Mesenchymal stem cell (in vitro differentiated cells and primary cell): ENCODE results near the gene FOXA2.

Experiments
- DNase-seq: peaks from one replicate; pipeline ENCODE4 v3.0.0-alpha.2; 2013
- H2AFZ ChIP-seq: one replicate; pipeline ENCODE4 v1.6.1; 2013; ENCODE audit warnings: low read depth, mild to moderate bottlenecking, control low read depth, inconsistent platforms, low read length, moderate library complexity
- H2AK5ac ChIP-seq: 2 replicates; pipeline ENCODE4 v1.6.1; 2013; ENCODE audit warnings: low read length, moderate library complexity, mild to moderate bottlenecking, inconsistent platforms; ENCODE audit not compliant: severe bottlenecking
- H2BK120ac ChIP-seq: one replicate; pipeline ENCODE4 v1.6.1; 2013; ENCODE audit warnings: low read depth, mild to moderate bottlenecking, inconsistent platforms, low read length, moderate library complexity
- H2BK12ac ChIP-seq, 2 experiments: one replicate each; pipeline ENCODE4 v1.6.1; 2013; ENCODE audit warnings: inconsistent platforms in 2 of 2, low read length in 2 of 2, mild to moderate bottlenecking in 2 of 2, moderate library complexity in 2 of 2, control low read depth in 1 of 2
- H2BK15ac ChIP-seq: one replicate; pipeline ENCODE4 v1.6.1; 2013; ENCODE audit warnings: mild to moderate bottlenecking, low read depth, inconsistent platforms; ENCODE audit not compliant: poor library complexity, severe bottlenecking
- H2BK5ac ChIP-seq: 2 replicates; pipeline ENCODE4 v1.6.1; 2013; ENCODE audit warnings: low read depth, mild to moderate bottlenecking, low read length, control low read depth, inconsistent platforms; ENCODE audit not compliant: poor library complexity, severe bottlenecking
- H3K14ac ChIP-seq, 2 experiments: one replicate each; pipeline ENCODE4 v1.6.1; 2013; ENCODE audit warnings: inconsistent platforms in 2 of 2, low read length in 2 of 2, control low read depth in 1 of 2, mild to moderate bottlenecking in 1 of 2, moderate library complexity in 1 of 2
- H3K18ac ChIP-seq, 2 experiments: one replicate each; pipeline ENCODE4 v1.6.1; 2013; ENCODE audit warnings: inconsistent platforms in 2 of 2, low read length in 2 of 2, control low read depth in 1 of 2, low read depth in 1 of 2, mild to moderate bottlenecking in 1 of 2
- H3K23ac ChIP-seq, 2 experiments: one replicate each; pipeline ENCODE4 v1.6.1; 2013; ENCODE audit warnings: inconsistent platforms in 2 of 2, low read length in 2 of 2, mild to moderate bottlenecking in 2 of 2, moderate library complexity in 2 of 2, control low read depth in 1 of 2
- H3K27ac ChIP-seq: 2 replicates; pipeline ENCODE4 v1.5.1; 2013; ENCODE audit warnings: mild to moderate bottlenecking, moderate library complexity, low read length, control low read depth, inconsistent platforms; ENCODE audit not compliant: poor library complexity, severe bottlenecking
- H3K27me3 ChIP-seq, 2 experiments: 2 replicates each; pipeline versions ENCODE4 v1.6.1 to v1.7.0; 2013; ENCODE audit warnings: low read length in 2 of 2, mild to moderate bottlenecking in 2 of 2, moderate library complexity in 2 of 2, control low read depth in 1 of 2, inconsistent platforms in 1 of 2; ENCODE audit not compliant: control insufficient read depth in 1 of 2, insufficient read depth in 1 of 2
- H3K36me3 ChIP-seq, 2 experiments: 2 replicates each; pipeline versions ENCODE4 v1.6.1 to v1.7.0; 2013; ENCODE audit warnings: low read length in 2 of 2, control low read depth in 1 of 2, inconsistent platforms in 1 of 2, low read depth in 1 of 2, mild to moderate bottlenecking in 1 of 2; ENCODE audit not compliant: insufficient read depth in 2 of 2, control insufficient read depth in 1 of 2
- H3K4ac ChIP-seq, 2 experiments: one replicate each; pipeline ENCODE4 v1.6.1; 2013; ENCODE audit warnings: inconsistent platforms in 2 of 2, low read length in 2 of 2, mild to moderate bottlenecking in 2 of 2, moderate library complexity in 2 of 2, control low read depth in 1 of 2, low read depth in 1 of 2
- H3K4me1 ChIP-seq: 2 replicates; pipeline ENCODE4 v1.6.1; 2013; ENCODE audit warnings: low read depth, low read length, control low read depth; ENCODE audit not compliant: control insufficient read depth, insufficient read depth
- H3K4me2 ChIP-seq: 2 replicates; pipeline ENCODE4 v1.6.1; 2013; ENCODE audit warnings: low read length, mild to moderate bottlenecking, inconsistent platforms; ENCODE audit not compliant: poor library complexity, severe bottlenecking
- H3K4me3 ChIP-seq, 2 experiments: 2 replicates each; pipeline versions ENCODE4 v1.5.1 to v1.7.0; 2013; ENCODE audit warnings: low read length in 2 of 2, mild to moderate bottlenecking in 2 of 2, control low read depth in 1 of 2, low read depth in 1 of 2; ENCODE audit not compliant: insufficient read depth in 1 of 2
- H3K79me1 ChIP-seq: replicated peaks from 2 replicates; pipeline ENCODE4 v1.6.1; 2013; ENCODE audit warnings: mild to moderate bottlenecking, control low read depth, low read length, inconsistent platforms; ENCODE audit not compliant: poor library complexity, severe bottlenecking
- H3K9ac ChIP-seq: 2 replicates; pipeline ENCODE4 v1.7.0; 2013; ENCODE audit warnings: mild to moderate bottlenecking, low read length, moderate library complexity
- H3K9me3 ChIP-seq: 2 replicates; pipeline ENCODE4 v1.7.0; 2013; ENCODE audit warnings: mild to moderate bottlenecking, low read length; ENCODE audit not compliant: control insufficient read depth
- H4K8ac ChIP-seq: one replicate; pipeline ENCODE4 v1.6.1; 2013; ENCODE audit warnings: inconsistent platforms, mild to moderate bottlenecking, low read length, moderate library complexity
- H4K91ac ChIP-seq: one replicate; pipeline ENCODE4 v1.6.1; 2013; ENCODE audit warnings: mild to moderate bottlenecking, low read length, inconsistent platforms
- WGBS: methylation state at CpG from one replicate; pipeline ENCODE4 v1.1.7; 2013; ENCODE audit warnings: mixed read lengths; 5-methylcytosine and 5-hydroxymethylcytosine counted together

The FOXA2 gene

DNA sequence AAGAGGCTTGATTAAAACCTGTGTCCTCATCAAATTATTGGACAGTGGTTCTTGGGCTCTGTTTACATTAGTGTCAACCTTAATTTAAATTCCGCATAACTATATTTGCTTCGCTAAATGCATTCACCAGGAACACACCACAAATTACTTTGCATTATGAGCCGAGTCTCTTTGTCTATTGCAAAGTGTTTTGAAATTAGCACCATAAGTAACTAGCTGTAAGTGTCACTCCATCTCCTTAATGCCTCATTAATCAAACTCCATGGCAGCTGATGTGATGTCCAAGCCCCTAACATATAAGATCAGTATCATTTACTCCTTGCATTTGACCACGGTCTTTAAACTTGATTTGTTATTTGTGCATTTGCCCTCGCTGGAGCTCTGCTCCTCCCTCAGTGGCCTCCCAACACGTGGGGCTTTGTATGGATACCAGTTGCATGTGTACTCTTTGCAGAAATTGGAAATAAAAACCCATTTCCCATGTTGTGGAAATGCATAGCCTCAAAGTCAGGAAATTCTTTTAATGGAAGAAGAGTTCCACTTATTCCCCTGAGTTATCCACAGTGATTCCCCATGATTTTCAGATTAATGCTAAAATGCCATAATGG, 24.6 kb downstream of the FOXA2 start:
- Histone ChIP-seq H3K27me3 (peaks cover 82 to 86% of the 10 kb centered on the region in 2 experiments), H4K8ac (no peak overlapping the region), H3K79me1 (no peaks in the 10 kb centered on the region), H2BK12ac (no peak overlapping the region), H3K14ac (no peak overlapping the region), H3K4me3 (no peak overlapping the region), H3K4me2 (no peak overlapping the region), H2BK120ac (no peak overlapping the region), H2BK15ac (no peak overlapping the region), H3K27ac (no peak overlapping the region), H3K9me3 (no peaks in the 10 kb centered on the region), H2AK5ac (no peak overlapping the region), H3K4ac (no peak overlapping the region), H2AFZ (no peak overlapping the region), H3K9ac (no peak overlapping the region), H4K91ac (no peak overlapping the region), H3K23ac (no peak overlapping the region), H3K4me1 (no peaks in the 10 kb centered on the region), H3K18ac (no peak overlapping the region), H3K36me3 (no peaks in the 10 kb centered on the region), H2BK5ac (no peak overlapping the region)
- 18% methylated on average over 6 of the region's 6 CpGs for WGBS
- DNase-seq: no peak

DNA sequence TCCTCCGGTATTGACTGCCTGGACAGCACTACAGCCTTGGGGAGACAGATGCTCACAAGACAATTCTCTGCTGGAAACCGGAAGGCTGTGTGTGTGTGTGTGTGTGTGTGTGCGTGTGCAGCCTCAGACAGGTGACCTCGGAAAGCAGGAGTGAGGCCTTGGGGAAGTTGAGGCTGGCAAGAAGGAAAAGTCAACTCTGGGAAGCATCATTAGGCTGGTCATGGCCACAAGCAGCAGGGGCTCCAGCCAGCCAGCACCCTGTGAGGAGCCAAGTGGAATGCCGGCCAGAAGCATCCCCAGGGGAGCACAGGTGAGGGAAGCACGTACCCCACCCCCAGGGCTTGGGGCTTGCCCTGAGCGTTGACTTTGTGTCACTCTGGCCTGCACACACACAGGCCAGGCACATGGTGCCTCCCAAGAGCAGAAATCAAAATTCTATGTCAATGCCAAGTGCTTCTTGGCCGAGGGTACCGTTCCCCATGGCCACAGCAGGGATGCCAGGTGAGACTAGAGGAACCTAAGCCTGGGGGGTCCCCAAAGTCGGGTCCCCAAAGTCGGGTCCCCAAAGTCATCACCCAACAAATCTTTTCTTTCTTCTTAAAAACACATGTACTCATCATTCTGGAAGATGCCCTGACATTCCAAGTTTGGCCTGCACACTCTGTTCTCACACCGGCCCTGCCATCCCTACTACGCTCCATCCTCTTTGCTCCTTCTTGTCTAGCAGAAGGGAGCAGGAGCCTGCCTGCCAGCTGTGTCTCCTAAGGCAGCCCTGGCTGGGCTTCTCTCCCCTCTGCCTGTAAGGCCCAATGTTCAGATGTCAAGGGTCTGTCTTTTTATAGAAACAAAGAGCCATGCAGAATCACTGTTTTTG, 26.7 kb downstream of the FOXA2 start:
- Histone ChIP-seq H3K4me2 (no peak overlapping the region), H4K91ac (no peak overlapping the region), H3K27ac (no peak overlapping the region), H3K36me3 (no peaks in the 10 kb centered on the region), H3K14ac (no peak overlapping the region), H2BK120ac (no peak overlapping the region), H4K8ac (no peak overlapping the region), H3K18ac (no peak overlapping the region), H2BK5ac (no peak overlapping the region), H2BK12ac (no peak overlapping the region), H3K4me1 (no peaks in the 10 kb centered on the region), H3K27me3 (peaks cover 61 to 70% of the 10 kb centered on the region in 2 experiments), H3K9me3 (no peaks in the 10 kb centered on the region), H3K79me1 (no peaks in the 10 kb centered on the region), H3K9ac (no peak overlapping the region), H2AFZ (no peak overlapping the region), H2BK15ac (no peak overlapping the region), H3K23ac (no peak overlapping the region), H3K4me3 (no peak overlapping the region), H3K4ac (no peak overlapping the region), H2AK5ac (no peak overlapping the region)
- WGBS: 69% methylated on average over 13 of the region's 13 CpGs
- no peak for DNase-seq

- Histone ChIP-seq H3K27me3 (peaks cover 51 to 60% of the 10 kb centered on the region in 2 experiments), H3K4ac (no peak overlapping the region), H3K23ac (no peak overlapping the region), H3K27ac (no peak overlapping the region), H3K79me1 (no peaks in the 10 kb centered on the region), H3K9me3 (no peaks in the 10 kb centered on the region), H4K8ac (no peak overlapping the region), H2AK5ac (no peak overlapping the region), H2BK12ac (no peak overlapping the region), H3K9ac (no peak overlapping the region), H2BK5ac (no peak overlapping the region), H4K91ac (no peak overlapping the region), H3K4me3 (no peak overlapping the region), H3K18ac (no peak overlapping the region), H3K14ac (no peak overlapping the region), H2BK15ac (no peak overlapping the region), H3K36me3 (no peaks in the 10 kb centered on the region), H2BK120ac (no peak overlapping the region), H3K4me2 (no peak overlapping the region), H2AFZ (no peak overlapping the region), H3K4me1 (no peaks in the 10 kb centered on the region)
- WGBS: 45% methylated on average over 6 of the region's 8 CpGs
- DNase-seq: no peak
Measured at GRCh38 chr20:22556565-22557056, 27.8 kb downstream of the FOXA2 start.

DNA sequence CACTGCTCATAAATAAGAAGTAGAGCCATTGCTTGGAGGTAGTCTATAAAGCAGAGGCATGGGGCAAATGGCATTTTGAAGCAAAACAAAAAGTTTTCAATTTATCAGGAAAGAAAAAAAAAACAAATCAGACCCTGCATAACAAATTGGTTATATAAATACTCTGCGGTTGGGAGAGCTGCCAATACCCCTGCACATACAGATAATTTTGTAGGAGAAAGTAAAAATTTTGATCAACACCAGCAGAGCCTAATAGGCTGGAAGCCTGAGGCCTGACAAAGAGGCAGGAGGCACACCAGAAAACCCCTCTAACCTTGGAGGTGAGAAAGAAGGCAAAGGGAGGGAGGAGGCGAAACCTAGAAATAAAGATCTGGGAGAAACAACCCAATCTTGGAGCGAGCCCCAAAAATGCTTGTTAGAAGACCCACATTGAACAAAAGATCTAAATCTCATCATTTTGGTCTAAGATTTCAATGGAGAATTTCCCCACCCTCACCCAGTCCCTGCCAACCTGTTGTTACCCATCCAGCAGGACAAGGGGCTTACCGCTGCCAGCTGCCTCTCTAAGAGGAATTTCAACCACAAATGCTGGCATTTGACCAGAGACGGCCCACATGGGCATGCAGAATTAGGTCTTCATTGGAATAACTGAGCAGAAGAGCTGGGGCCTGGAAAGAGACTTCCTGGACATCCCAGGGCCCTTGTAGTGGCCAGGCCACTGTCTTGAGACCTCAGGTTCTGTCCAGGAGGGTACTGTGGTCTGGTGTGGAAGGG, 28.4 kb downstream of the FOXA2 start:
- 46% methylated on average over 3 of the region's 5 CpGs for WGBS
- Histone ChIP-seq H2BK15ac (no peak overlapping the region), H4K8ac (no peak overlapping the region), H3K79me1 (no peaks in the 10 kb centered on the region), H2AFZ (no peak overlapping the region), H3K4me1 (no peaks in the 10 kb centered on the region), H3K9ac (no peak overlapping the region), H2BK12ac (no peak overlapping the region), H3K27me3 (peaks cover 45 to 54% of the 10 kb centered on the region in 2 experiments), H3K4me2 (no peak overlapping the region), H3K23ac (no peak overlapping the region), H2AK5ac (no peak overlapping the region), H4K91ac (no peak overlapping the region), H2BK5ac (no peak overlapping the region), H3K18ac (no peak overlapping the region), H3K27ac (no peak overlapping the region), H3K4ac (no peak overlapping the region), H3K4me3 (no peak overlapping the region), H3K9me3 (no peaks in the 10 kb centered on the region), H3K14ac (no peak overlapping the region), H2BK120ac (no peak overlapping the region), H3K36me3 (no peaks in the 10 kb centered on the region)
- DNase-seq: no peak
